Hematopoietic multipotent progenitor cell treated with erythropoietin and hydrocortisone succinate and interleukin-3 and kit ligand, for 6 days (in vitro differentiated cells): Measurements from ENCODE around the gene HTR1A.

Experiments used
- DNase-seq: peaks from one replicate; pipeline ENCODE4 v3.0.0-alpha.2; 2015

Gene HTR1A

GRCh38 chr5:63962279-63962678 is at the start of gene HTR1A:
TSS of gene HTR1A (minus strand) at chr5:63962445. CDS start at chr5:63961719, 726 bp downstream.
- no peak for DNase-seq

GRCh38 chr5:64003966-64004365 is 41.7 kb upstream of the HTR1A start:
- no peak for DNase-seq

- DNase-seq = no peak
Observed at GRCh38 chr5:64000096-64000495, 37.9 kb upstream of the HTR1A start.

GRCh38 chr5:63987053-63987452 is 24.8 kb upstream of the HTR1A start:
- DNase-seq = no peak

GRCh38 chr5:63981864-63982263 is 19.6 kb upstream of the HTR1A start:
- no peak for DNase-seq

- no peak for DNase-seq
Observed at GRCh38 chr5:63963926-63964325, 1.7 kb upstream of the HTR1A start.

GRCh38 chr5:63963080-63963735 is 963 bp upstream of the HTR1A start:
- peak; percentile 93 for DNase-seq

- DNase-seq = no peak
Observed at GRCh38 chr5:63961598-63962161, 565 bp downstream of the HTR1A start.

- no peak for DNase-seq
Observed at GRCh38 chr5:63961125-63961597, 1.1 kb downstream of the HTR1A start.

- no peak for DNase-seq
Observed at GRCh38 chr5:63960646-63961045, 1.6 kb downstream of the HTR1A start.

GRCh38 chr5:63959177-63959982 is 2.9 kb downstream of the HTR1A start:
- DNase-seq = peak; percentile 4

GRCh38 chr5:63958654-63959053 is 3.6 kb downstream of the HTR1A start:
- no peak for DNase-seq

- no peak for DNase-seq
Observed at GRCh38 chr5:63957617-63958016, 4.6 kb downstream of the HTR1A start.

- DNase-seq = no peak
Observed at GRCh38 chr5:63953217-63953616, 9.0 kb downstream of the HTR1A start.

- DNase-seq = no peak
Observed at GRCh38 chr5:63935103-63935502, 27.1 kb downstream of the HTR1A start.

GRCh38 chr5:63931836-63932235 is 30.4 kb downstream of the HTR1A start:
- DNase-seq = no peak

GRCh38 chr5:63928451-63928850 is 33.8 kb downstream of the HTR1A start:
- DNase-seq = no peak

GRCh38 chr5:63923914-63924313 is 38.3 kb downstream of the HTR1A start:
- no peak for DNase-seq

- no peak for DNase-seq
Observed at GRCh38 chr5:63919763-63920478, 42.3 kb downstream of the HTR1A start.

- DNase-seq = no peak
Observed at GRCh38 chr5:63916786-63917185, 45.5 kb downstream of the HTR1A start.

GRCh38 chr5:63911871-63912270 is 50.4 kb downstream of the HTR1A start:
- no peak for DNase-seq
